Karpas-422 (cell line): ENCODE measurements around the gene TECPR1. TPM values are rescaled to one million over a fixed set of nuclear protein-coding genes. Genes with fewer than 3 reads are reported as not detected.

Source experiments
- DNase-seq: peaks from one replicate; pipeline ENCODE4 v3.0.0-alpha.2; 2015
- H2AFZ ChIP-seq: fragments of 200-600 bp; sonication (generic); 2 replicates; pipeline ENCODE4 v1.6.1; 2014; ENCODE audit warnings: antibody characterized with exemption, low read length, mixed read lengths
- H3K27ac ChIP-seq: fragments of 200-600 bp; sonication (generic); 2 replicates; pipeline ENCODE4 v1.5.1; 2014; ENCODE audit warnings: mild to moderate bottlenecking, low read length, moderate library complexity
- H3K27me3 ChIP-seq: fragments of 200-600 bp; sonication (generic); 2 replicates; pipeline ENCODE4 v1.6.1; 2014; ENCODE audit warnings: low read length, mixed read lengths
- H3K36me3 ChIP-seq: fragments of 200-600 bp; sonication (generic); 2 replicates; pipeline ENCODE4 v1.6.1; 2014; ENCODE audit warnings: low read length, mixed read lengths; ENCODE audit not compliant: insufficient read depth
- H3K4me1 ChIP-seq: fragments of 200-600 bp; sonication (generic); 2 replicates; pipeline ENCODE4 v1.6.1; 2014; ENCODE audit warnings: mild to moderate bottlenecking, low read length, mixed read lengths
- H3K4me2 ChIP-seq: fragments of 200-600 bp; sonication (generic); 2 replicates; pipeline ENCODE4 v1.6.1; 2014; ENCODE audit warnings: low read length, low read depth, mild to moderate bottlenecking; ENCODE audit not compliant: poor library complexity, severe bottlenecking
- H3K4me3 ChIP-seq: fragments of 200-600 bp; sonication (generic); 2 replicates; pipeline ENCODE4 v1.5.1; 2014; ENCODE audit warnings: mild to moderate bottlenecking, antibody characterized with exemption, low read length, mixed read lengths
- H3K79me2 ChIP-seq: fragments of 200-600 bp; sonication (generic); 2 replicates; pipeline ENCODE4 v1.6.1; 2014; ENCODE audit warnings: mild to moderate bottlenecking, low read length, mixed read lengths
- H3K9ac ChIP-seq: fragments of 200-600 bp; sonication (generic); 2 replicates; pipeline ENCODE4 v1.6.0; 2014; ENCODE audit warnings: low read length
- H3K9me2 ChIP-seq: fragments of 200-600 bp; sonication (generic), shearing (Covaris generic); replicated peaks from 2 replicates; pipeline ENCODE4 v1.6.0; 2014; ENCODE audit warnings: mild to moderate bottlenecking, low read length, moderate library complexity; ENCODE audit not compliant: insufficient read depth
- H3K9me3 ChIP-seq: fragments of 300-700, 200-600 bp; sonication (generic); 2 replicates; pipeline ENCODE4 v1.6.1; 2014; ENCODE audit warnings: low read length, mixed read lengths
- H4K20me1 ChIP-seq: fragments of 200-600 bp; sonication (generic); 2 replicates; pipeline ENCODE4 v1.6.1; 2014; ENCODE audit warnings: mild to moderate bottlenecking, antibody characterized with exemption, low read length, low read depth; ENCODE audit not compliant: insufficient read depth
- total RNA-seq: library from RNA; depleted of rRNA; stranded (reverse); fragments of >200 nt; shearing (Covaris generic); gene quantifications from 2 replicates; pipeline ENCODE4 v1.2.3, GENCODE V29; 2014; ENCODE audit warnings: low replicate concordance

The TECPR1 gene
- total RNA-seq, 1 experiment from 2014 or later, result 30.7 TPM

DNA sequence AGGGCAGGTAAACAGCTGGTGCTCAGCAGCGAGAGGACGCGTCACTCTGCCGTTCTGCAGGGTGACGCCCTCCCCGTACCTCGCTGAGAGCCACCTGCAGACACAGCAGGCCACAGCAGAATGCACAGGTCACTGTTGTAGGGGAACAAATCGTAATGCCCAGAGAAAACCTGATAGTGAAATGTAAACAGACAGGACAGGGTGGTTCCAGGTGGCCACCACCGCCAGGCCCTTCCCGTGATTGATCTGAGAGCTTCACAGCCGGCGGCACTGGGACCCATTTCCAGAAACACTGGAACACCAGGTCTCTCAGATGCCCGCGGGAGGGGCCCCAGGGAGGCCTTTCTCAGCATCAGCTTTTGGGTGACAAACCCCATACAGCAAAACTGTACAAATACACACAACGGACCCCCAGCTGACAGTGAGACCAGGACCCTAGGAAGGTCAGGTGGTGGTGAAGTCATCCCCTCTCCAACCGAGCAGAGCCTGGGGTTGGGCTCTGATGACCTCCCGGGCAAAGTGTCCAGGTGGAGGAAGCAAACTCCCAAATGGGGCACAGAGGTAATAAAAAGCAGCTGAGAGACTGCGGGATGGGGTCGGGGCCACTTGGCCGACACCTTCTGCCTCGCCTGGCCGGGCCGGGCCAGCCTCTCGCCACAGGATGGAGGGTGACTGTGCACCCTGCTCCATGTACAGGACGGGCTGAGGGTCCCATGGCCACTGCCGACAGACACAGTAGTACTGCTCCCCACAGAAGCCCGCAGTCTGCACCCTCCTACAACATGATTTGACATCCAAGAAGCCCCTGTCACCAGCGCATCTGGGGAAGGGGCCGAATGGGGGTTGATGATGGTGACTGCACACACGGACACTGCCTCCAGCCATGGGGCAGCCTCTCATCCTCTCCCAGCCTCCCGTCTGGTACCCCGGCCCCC is 36.2 kb downstream of the TECPR1 start:
- Histone ChIP-seq H3K9me3 (no peaks in the 10 kb centered on the region), H3K4me1 (peaks cover 27% of the 10 kb centered on the region), H3K4me2 (no peak overlapping the region), H3K27me3 (no peaks in the 10 kb centered on the region), H3K4me3 (no peak overlapping the region), H3K9ac (no peak overlapping the region), H3K79me2 (no peaks in the 10 kb centered on the region), H2AFZ (no peak overlapping the region), H3K36me3 (no peaks in the 10 kb centered on the region), H3K9me2 (no peaks in the 10 kb centered on the region), H3K27ac (no peak overlapping the region), H4K20me1 (peaks cover 38% of the 10 kb centered on the region; the same call in 1 of the 2 replicates)
- DNase-seq, result no peak

- peaks cover 38% of the 10 kb centered on the region; the same call in 1 of the 2 replicates for H4K20me1 ChIP-seq
- no peaks in the 10 kb centered on the region for H3K79me2 ChIP-seq
- H3K36me3 ChIP-seq, result no peaks in the 10 kb centered on the region
- no peaks in the 10 kb centered on the region for H3K27me3 ChIP-seq
- H3K27ac ChIP-seq, result no peak overlapping the region
- H2AFZ ChIP-seq, result no peak overlapping the region
- no peaks in the 10 kb centered on the region for H3K9me2 ChIP-seq
- no peaks in the 10 kb centered on the region for H3K9me3 ChIP-seq
- no peak for DNase-seq
- H3K4me1 ChIP-seq, result peaks cover 24% of the 10 kb centered on the region
- no peak overlapping the region for H3K4me2 ChIP-seq
- no peak overlapping the region for H3K4me3 ChIP-seq
- H3K9ac ChIP-seq, result no peak overlapping the region
These were observed 37.2 kb downstream of the TECPR1 start for GRCh38 chr7:98214811-98215321.

- no peak for DNase-seq
- Histone ChIP-seq H2AFZ (no peak overlapping the region), H3K9me3 (no peaks in the 10 kb centered on the region), H3K9ac (no peak overlapping the region), H3K4me2 (no peak overlapping the region), H3K36me3 (no peaks in the 10 kb centered on the region), H4K20me1 (peaks cover 36% of the 10 kb centered on the region; the same call in 1 of the 2 replicates), H3K9me2 (no peaks in the 10 kb centered on the region), H3K4me1 (peaks cover 17% of the 10 kb centered on the region), H3K79me2 (no peaks in the 10 kb centered on the region), H3K4me3 (no peak overlapping the region), H3K27me3 (no peaks in the 10 kb centered on the region), H3K27ac (no peak overlapping the region)
These were observed 37.9 kb downstream of the TECPR1 start for GRCh38 chr7:98213888-98214810.

GRCh38 chr7:98213296-98213887 is 38.6 kb downstream of the TECPR1 start:
- DNase-seq, result no peak
- Histone ChIP-seq H2AFZ (no peak overlapping the region), H3K4me1 (peaks cover 9% of the 10 kb centered on the region), H3K27ac (no peak overlapping the region), H3K9ac (no peak overlapping the region), H3K4me3 (no peak overlapping the region), H3K9me2 (no peaks in the 10 kb centered on the region), H3K4me2 (no peak overlapping the region), H3K36me3 (no peaks in the 10 kb centered on the region), H3K79me2 (no peaks in the 10 kb centered on the region), H4K20me1 (peaks cover 33% of the 10 kb centered on the region; the same call in 1 of the 2 replicates), H3K27me3 (no peaks in the 10 kb centered on the region), H3K9me3 (no peaks in the 10 kb centered on the region)

- Histone ChIP-seq H3K4me1 (peaks cover under 1% of the 10 kb centered on the region), H3K79me2 (no peaks in the 10 kb centered on the region), H3K9me3 (no peaks in the 10 kb centered on the region), H2AFZ (no peak overlapping the region), H3K9ac (no peak overlapping the region), H3K4me3 (no peak overlapping the region), H3K9me2 (no peaks in the 10 kb centered on the region), H3K36me3 (no peaks in the 10 kb centered on the region), H3K27me3 (no peaks in the 10 kb centered on the region), H4K20me1 (peaks cover 27% of the 10 kb centered on the region; the same call in 1 of the 2 replicates), H3K27ac (no peak overlapping the region), H3K4me2 (no peak overlapping the region)
- DNase-seq, result no peak
These were observed 39.4 kb downstream of the TECPR1 start for GRCh38 chr7:98212532-98213041.

- Histone ChIP-seq H3K4me2 (no peak overlapping the region), H4K20me1 (peaks cover 26% of the 10 kb centered on the region; the same call in 1 of the 2 replicates), H3K79me2 (no peaks in the 10 kb centered on the region), H3K27ac (no peak overlapping the region), H2AFZ (no peak overlapping the region), H3K9ac (no peak overlapping the region), H3K9me3 (no peaks in the 10 kb centered on the region), H3K27me3 (no peaks in the 10 kb centered on the region), H3K36me3 (no peaks in the 10 kb centered on the region), H3K4me1 (no peaks in the 10 kb centered on the region), H3K4me3 (no peak overlapping the region), H3K9me2 (no peaks in the 10 kb centered on the region)
- DNase-seq, result no peak
These were observed 40.1 kb downstream of the TECPR1 start for GRCh38 chr7:98211676-98212531.

DNA sequence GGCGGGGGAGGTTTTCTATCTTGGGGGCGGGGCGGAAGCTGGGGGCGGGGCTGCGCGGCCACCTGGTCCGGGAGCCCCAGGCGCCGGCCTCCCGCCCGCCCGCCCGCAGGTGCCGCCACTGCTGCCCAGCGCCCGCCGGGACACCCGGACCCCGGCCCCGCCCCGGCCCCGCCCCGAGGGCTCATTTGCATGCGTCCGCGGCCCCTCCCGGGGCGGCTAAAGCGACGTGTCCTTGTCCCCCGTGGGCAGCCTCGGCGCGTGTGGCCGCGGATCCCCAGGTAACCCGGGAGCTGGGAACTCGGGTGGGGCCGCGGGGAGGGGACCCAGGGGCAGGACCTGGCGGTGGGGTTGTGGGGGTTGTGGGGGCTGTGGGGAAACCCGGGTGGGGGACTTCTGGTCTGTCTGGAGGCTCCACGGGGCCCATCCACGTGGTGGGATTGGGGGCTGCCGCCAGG is 40.8 kb downstream of the TECPR1 start, which contains the start of gene BHLHA15:
TSS of gene BHLHA15 (plus strand) at position 219 of the 455 bp plus-strand sequence. CDS start 871 bp downstream, outside the sequence.
- Histone ChIP-seq H3K4me1 (no peaks in the 10 kb centered on the region), H3K9me3 (no peaks in the 10 kb centered on the region), H3K79me2 (no peaks in the 10 kb centered on the region), H3K36me3 (no peaks in the 10 kb centered on the region), H3K4me2 (no peak within 1 kb of the TSS), H3K4me3 (no peak within 1 kb of the TSS), H3K27me3 (no peaks in the 10 kb centered on the region), H3K9me2 (no peaks in the 10 kb centered on the region), H3K27ac (no peak within 1 kb of the TSS), H2AFZ (no peak within 1 kb of the TSS), H4K20me1 (peaks cover 26% of the 10 kb centered on the region; the same call in 1 of the 2 replicates), H3K9ac (no peak within 1 kb of the TSS)
- DNase-seq, result no peak
